ENCODE data around the gene LIMS2. TPM values are rescaled to one million over a fixed set of nuclear protein-coding genes. Genes with fewer than 3 reads are reported as not detected.

LIMS2 gene
- total and polyA plus RNA-seq, 3 experiments from 2014 or later: 3.1 to 6.1 (median 5.9) TPM

- peaks cover 13% of the 10 kb centered on the region for H3K4me1 ChIP-seq (ENCODE audit: insufficient read depth, low read length)
- CTCF ChIA-PET: no interaction called here
These were observed 22.3 kb upstream of the LIMS2 start for GRCh38 chr2:127697482-127698180.

DNA sequence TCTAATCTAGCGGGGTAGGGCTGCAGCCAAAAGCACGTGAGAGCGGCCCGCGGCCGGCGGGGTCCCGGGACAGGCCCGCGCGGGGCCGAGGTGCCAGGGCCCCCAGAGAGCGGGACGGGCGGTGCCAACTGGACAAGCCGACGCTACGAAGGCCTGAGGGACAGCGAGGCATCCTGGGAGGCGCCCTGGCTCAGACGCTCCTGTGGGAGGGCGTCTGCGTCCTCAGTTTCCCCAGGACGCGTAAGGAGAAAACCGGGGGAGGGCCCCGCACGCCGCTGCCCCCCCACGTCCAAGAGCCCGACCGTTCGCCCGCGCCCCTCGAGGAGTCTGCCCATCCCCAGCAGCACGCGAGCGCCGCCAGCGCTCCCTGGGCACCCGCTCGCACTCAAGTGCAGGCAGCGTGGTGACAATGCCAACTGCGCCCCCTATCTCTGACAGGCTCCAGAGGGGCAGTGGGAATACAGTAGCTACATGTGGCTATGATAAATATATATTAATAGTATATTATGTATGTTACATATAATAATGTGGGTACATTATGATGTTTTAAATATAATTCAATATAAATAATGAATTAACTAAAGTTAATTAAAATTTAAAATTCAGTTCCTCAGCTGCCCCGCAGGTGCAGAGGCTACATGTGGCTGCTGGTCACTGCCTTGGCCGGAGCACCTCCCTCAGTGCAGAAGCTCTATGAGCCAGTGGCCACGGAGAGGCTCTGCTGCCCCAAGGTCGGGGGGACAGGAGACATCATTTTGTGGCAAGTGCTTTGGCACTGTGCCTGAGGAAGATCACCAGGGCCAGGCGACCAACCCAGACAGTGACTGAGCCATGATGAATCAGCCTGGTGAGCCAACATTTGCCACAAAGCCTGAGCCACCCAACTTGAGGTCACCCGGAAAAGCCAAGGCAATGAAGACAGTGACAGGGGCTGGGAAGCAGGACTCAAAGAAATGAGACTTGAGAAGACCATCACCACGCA lies 20.5 kb upstream of the LIMS2 start:
- Mint-ChIP-seq H3K9me3 (peaks cover 0 to 15% (median 11%) of the 10 kb centered on the region in 5 donors), H3K4me1 (peaks cover 8% of the 10 kb centered on the region in 3 donors), H3K36me3 (peaks cover 1 to 25% (median 7%) of the 10 kb centered on the region in 3 donors), H3K4me3 (no peak overlapping the region), H3K27ac (no peak overlapping the region), H3K27me3 (peaks cover 0 to 9% of the 10 kb centered on the region in 2 donors)
- no peak overlapping the region for H3K27ac ChIP-seq (ENCODE audit: low read depth, low read length)
- ChIA-PET CTCF (interaction anchor here (1.0 kb wide), 1 partner anchor 8 kb away, joined by 4 read pairs; no protein-coding TSS in a partner anchor), POLR2A (no interaction called here)
- no peak overlapping the region for H3K4me3 ChIP-seq (ENCODE audit: low read length)
- no peaks in the 10 kb centered on the region for H3K36me3 ChIP-seq (ENCODE audit: insufficient read depth, low read length)
- peak in 3 of 5 donors; percentile 14 to 47 (median 44) for DNase-seq
- H3K27me3 ChIP-seq (ENCODE audit: insufficient read depth, low read length, poor library complexity, severe bottlenecking): no peaks in the 10 kb centered on the region
- no peaks in the 10 kb centered on the region for H3K9me3 ChIP-seq (ENCODE audit: low read length)
- H3K4me1 ChIP-seq (ENCODE audit: insufficient read depth, low read length): peaks cover 6% of the 10 kb centered on the region

More at GRCh38 chr2:127697482-127698180, 22.3 kb upstream of the LIMS2 start:
- Histone ChIP-seq H3K4me3 (ENCODE audit: low read length) (no peak overlapping the region), H3K27me3 (ENCODE audit: insufficient read depth, low read length, poor library complexity, severe bottlenecking) (no peaks in the 10 kb centered on the region), H3K27ac (ENCODE audit: low read depth, low read length) (no peak overlapping the region), H3K9me3 (ENCODE audit: low read length) (no peaks in the 10 kb centered on the region), H3K36me3 (ENCODE audit: insufficient read depth, low read length) (no peaks in the 10 kb centered on the region)
- POLR2A ChIA-PET: no interaction called here
- H3K27me3 Mint-ChIP-seq: peaks cover 0 to 10% of the 10 kb centered on the region in 2 donors
- no peaks in the 10 kb centered on the region for H3K9me3 Mint-ChIP-seq
- DNase-seq: no peak
- peaks cover 4 to 8% (median 7%) of the 10 kb centered on the region in 3 donors for H3K36me3 Mint-ChIP-seq
- H3K4me3 Mint-ChIP-seq: peak overlapping the region in 1 of 7 donors; percentile 19
- H3K27ac Mint-ChIP-seq: peak overlapping the region in 2 of 8 donors; percentile 11 to 36
- peaks cover 17 to 19% (median 17%) of the 10 kb centered on the region in 3 donors for H3K4me1 Mint-ChIP-seq

- Histone ChIP-seq H3K36me3 (ENCODE audit: insufficient read depth, low read length) (no peaks in the 10 kb centered on the region), H3K27me3 (ENCODE audit: insufficient read depth, low read length, poor library complexity, severe bottlenecking) (no peaks in the 10 kb centered on the region), H3K9me3 (ENCODE audit: low read length) (no peaks in the 10 kb centered on the region), H3K4me1 (ENCODE audit: insufficient read depth, low read length) (no peaks in the 10 kb centered on the region), H3K4me3 (ENCODE audit: low read length) (no peak overlapping the region), H3K27ac (ENCODE audit: low read depth, low read length) (no peak overlapping the region)
- Mint-ChIP-seq H3K4me1 (peaks cover 0 to 2% (median under 1%) of the 10 kb centered on the region in 3 donors), H3K27ac (no peak overlapping the region), H3K36me3 (peaks cover 1 to 28% (median 7%) of the 10 kb centered on the region in 3 donors), H3K9me3 (peaks cover 2 to 23% (median 15%) of the 10 kb centered on the region in 5 donors), H3K4me3 (no peak overlapping the region), H3K27me3 (peaks cover 0 to 9% of the 10 kb centered on the region in 2 donors)
- CTCF ChIA-PET: no interaction called here
- POLR2A ChIA-PET: no interaction called here
- no peak for DNase-seq
These were observed 19.7 kb upstream of the LIMS2 start for GRCh38 chr2:127694986-127695385.

DNA sequence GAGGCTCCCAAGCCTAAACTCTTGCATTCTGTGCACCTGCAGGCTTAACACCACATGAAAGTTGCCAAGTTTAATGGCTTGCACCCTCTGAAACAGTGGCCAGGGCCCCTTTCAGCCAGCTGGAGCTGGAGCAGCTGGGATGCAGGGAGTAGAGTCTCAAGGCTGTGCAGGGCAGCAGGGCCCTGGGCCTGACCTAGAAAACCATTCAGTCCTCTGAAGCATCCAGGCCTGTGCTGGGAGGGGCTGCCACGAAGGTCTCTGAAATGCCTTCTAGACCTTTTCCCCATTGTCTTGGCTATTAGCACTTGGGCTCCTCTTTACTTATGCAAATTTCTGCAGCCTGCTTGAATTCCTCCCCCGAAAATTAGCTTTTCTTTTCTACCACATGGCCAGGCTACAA lies 15.4 kb upstream of the LIMS2 start:
- no peak for DNase-seq
- Histone ChIP-seq H3K27ac (ENCODE audit: low read depth, low read length) (no peak overlapping the region), H3K9me3 (ENCODE audit: low read length) (no peaks in the 10 kb centered on the region), H3K36me3 (ENCODE audit: insufficient read depth, low read length) (no peaks in the 10 kb centered on the region), H3K4me3 (ENCODE audit: low read length) (no peak overlapping the region), H3K27me3 (ENCODE audit: insufficient read depth, low read length, poor library complexity, severe bottlenecking) (no peaks in the 10 kb centered on the region), H3K4me1 (ENCODE audit: insufficient read depth, low read length) (no peaks in the 10 kb centered on the region)
- POLR2A ChIA-PET: no interaction called here
- no peak overlapping the region for H3K27ac Mint-ChIP-seq
- H3K4me3 Mint-ChIP-seq: no peak overlapping the region
- peaks cover 6 to 14% of the 10 kb centered on the region in 2 donors for H3K27me3 Mint-ChIP-seq
- CTCF ChIA-PET: no interaction called here
- peaks cover 10 to 36% (median 30%) of the 10 kb centered on the region in 5 donors for H3K9me3 Mint-ChIP-seq
- no peaks in the 10 kb centered on the region for H3K4me1 Mint-ChIP-seq
- H3K36me3 Mint-ChIP-seq: peaks cover 1 to 27% (median 5%) of the 10 kb centered on the region in 3 donors

- ChIA-PET CTCF (no interaction called here), POLR2A (no interaction called here)
- Histone ChIP-seq H3K27me3 (ENCODE audit: insufficient read depth, low read length, poor library complexity, severe bottlenecking) (no peaks in the 10 kb centered on the region), H3K4me1 (ENCODE audit: insufficient read depth, low read length) (no peaks in the 10 kb centered on the region), H3K27ac (ENCODE audit: low read depth, low read length) (no peak overlapping the region), H3K4me3 (ENCODE audit: low read length) (no peak overlapping the region), H3K9me3 (ENCODE audit: low read length) (no peaks in the 10 kb centered on the region), H3K36me3 (ENCODE audit: insufficient read depth, low read length) (no peaks in the 10 kb centered on the region)
- no peak overlapping the region for H3K27ac Mint-ChIP-seq
- H3K4me3 Mint-ChIP-seq: no peak overlapping the region
- peaks cover 6 to 17% of the 10 kb centered on the region in 2 donors for H3K27me3 Mint-ChIP-seq
- H3K36me3 Mint-ChIP-seq: peaks cover 1 to 27% (median 5%) of the 10 kb centered on the region in 3 donors
- H3K4me1 Mint-ChIP-seq: no peaks in the 10 kb centered on the region
- no peak for DNase-seq
- peaks cover 10 to 36% (median 30%) of the 10 kb centered on the region in 5 donors for H3K9me3 Mint-ChIP-seq
These were observed 13.1 kb upstream of the LIMS2 start for GRCh38 chr2:127688405-127688804.

DNA sequence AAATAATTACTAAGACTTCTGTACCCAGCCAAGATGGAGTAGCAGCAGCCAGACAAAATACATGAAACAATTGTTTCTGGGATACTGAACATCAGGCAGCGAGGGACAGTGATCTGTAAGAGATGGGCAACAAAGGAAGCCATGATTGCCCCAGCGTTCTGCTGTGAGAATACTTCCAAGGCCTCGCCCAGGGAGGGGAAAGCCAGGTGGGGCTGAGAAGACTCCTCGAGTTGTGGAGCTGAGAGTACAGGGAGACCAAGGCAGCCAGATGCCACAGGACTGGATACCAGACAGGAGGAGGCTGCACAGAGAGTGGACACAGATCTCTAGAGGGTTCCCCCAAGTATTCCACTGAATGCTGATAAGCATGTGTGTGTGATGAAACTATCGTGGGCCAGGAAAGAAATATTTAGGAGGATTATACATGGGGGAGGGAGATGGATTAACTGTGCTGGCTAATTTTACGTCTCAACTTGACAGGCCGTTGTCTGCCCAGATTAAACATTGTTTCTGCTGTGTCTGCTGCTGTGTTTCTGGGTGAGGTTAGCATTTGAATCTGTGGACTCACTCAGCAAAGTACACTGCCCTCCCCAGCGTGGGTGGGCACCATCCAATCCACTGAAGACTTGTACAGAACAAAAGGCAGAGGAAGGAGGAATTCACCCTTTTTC lies 10.2 kb upstream of the LIMS2 start:
- Histone ChIP-seq H3K27me3 (ENCODE audit: insufficient read depth, low read length, poor library complexity, severe bottlenecking) (no peaks in the 10 kb centered on the region), H3K36me3 (ENCODE audit: insufficient read depth, low read length) (no peaks in the 10 kb centered on the region), H3K4me1 (ENCODE audit: insufficient read depth, low read length) (no peaks in the 10 kb centered on the region), H3K27ac (ENCODE audit: low read depth, low read length) (no peak overlapping the region), H3K9me3 (ENCODE audit: low read length) (no peaks in the 10 kb centered on the region), H3K4me3 (ENCODE audit: low read length) (no peak overlapping the region)
- Mint-ChIP-seq H3K27ac (no peak overlapping the region), H3K27me3 (peaks cover 3 to 17% of the 10 kb centered on the region in 2 donors), H3K4me3 (no peak overlapping the region), H3K36me3 (peaks cover 0 to 10% (median 0%) of the 10 kb centered on the region in 3 donors), H3K9me3 (peaks cover 9 to 19% (median 18%) of the 10 kb centered on the region in 5 donors), H3K4me1 (no peaks in the 10 kb centered on the region)
- POLR2A ChIA-PET: no interaction called here
- no peak for DNase-seq
- CTCF ChIA-PET: no interaction called here

- H3K36me3 ChIP-seq (ENCODE audit: insufficient read depth, low read length): no peaks in the 10 kb centered on the region
- no peak overlapping the region for H3K4me3 ChIP-seq (ENCODE audit: low read length)
- no peaks in the 10 kb centered on the region for H3K27me3 ChIP-seq (ENCODE audit: insufficient read depth, low read length, poor library complexity, severe bottlenecking)
- peaks cover 2 to 9% (median 8%) of the 10 kb centered on the region in 5 donors for H3K9me3 Mint-ChIP-seq
- no peak overlapping the region for H3K4me3 Mint-ChIP-seq
- POLR2A ChIA-PET: no interaction called here
- no peaks in the 10 kb centered on the region for H3K9me3 ChIP-seq (ENCODE audit: low read length)
- no peak for DNase-seq
- CTCF ChIA-PET: interaction anchor here (2.1 kb wide), 1 partner anchor 20 kb away, joined by 6 read pairs; no protein-coding TSS in a partner anchor
- H3K36me3 Mint-ChIP-seq: peaks cover 0 to 4% (median 0%) of the 10 kb centered on the region in 3 donors
- H3K27ac Mint-ChIP-seq: no peak overlapping the region
- H3K27me3 Mint-ChIP-seq: peaks cover 3 to 17% of the 10 kb centered on the region in 2 donors
- H3K27ac ChIP-seq (ENCODE audit: low read depth, low read length): no peak overlapping the region
- H3K4me1 ChIP-seq (ENCODE audit: insufficient read depth, low read length): no peaks in the 10 kb centered on the region
- no peaks in the 10 kb centered on the region for H3K4me1 Mint-ChIP-seq
These were observed 8.4 kb upstream of the LIMS2 start for GRCh38 chr2:127683757-127684156.
